CD1c-positive myeloid dendritic cell (primary cell): ENCODE data around the gene C1QTNF1.

ENCODE experiments used
- DNase-seq: peaks from one replicate; pipeline ENCODE4 v3.0.0-alpha.2; 2016; ENCODE audit errors: extremely low spot score

The C1QTNF1 gene

GRCh38 chr17:78992542-78993212 is 31.3 kb upstream of the C1QTNF1 start:
- no peak for DNase-seq

GRCh38 chr17:78993241-78993956 is 30.6 kb upstream of the C1QTNF1 start:
- DNase-seq = peak; percentile 56

DNA sequence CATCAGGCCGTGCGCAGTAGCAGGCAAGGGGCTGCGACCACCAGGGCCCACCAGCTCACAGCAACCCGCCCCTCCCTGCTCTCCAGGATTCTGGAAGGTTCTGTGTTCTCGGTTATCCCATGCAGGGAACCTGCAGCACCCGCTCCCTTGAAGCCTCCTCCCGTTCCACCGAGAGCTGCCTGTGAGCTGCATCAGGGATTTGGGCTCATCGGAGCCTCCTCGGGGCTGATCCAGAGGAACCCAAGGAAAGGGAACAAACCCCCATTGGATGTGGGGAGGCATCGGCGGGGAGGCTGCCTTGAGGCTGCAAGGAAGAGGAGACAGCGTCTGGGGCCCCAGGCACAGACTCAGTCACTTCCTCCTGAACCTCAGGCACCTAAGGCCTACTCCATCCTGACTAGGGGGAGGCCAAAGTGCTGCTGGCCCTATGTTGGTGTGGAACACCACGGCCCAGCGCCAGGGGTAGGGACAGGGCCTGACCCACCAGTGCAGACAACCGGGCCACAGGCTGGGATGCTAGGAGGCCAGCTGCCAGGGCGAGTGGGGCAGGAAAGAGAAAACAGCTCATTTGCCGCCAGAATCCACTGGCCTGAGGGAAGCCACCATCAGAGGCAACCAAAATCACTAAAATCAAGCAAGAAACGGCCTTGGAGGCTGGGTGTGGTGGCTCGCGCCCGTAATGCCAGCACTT is 29.8 kb upstream of the C1QTNF1 start:
- no peak for DNase-seq

- no peak for DNase-seq
Observed at GRCh38 chr17:78995022-78995760, 28.8 kb upstream of the C1QTNF1 start.

DNA sequence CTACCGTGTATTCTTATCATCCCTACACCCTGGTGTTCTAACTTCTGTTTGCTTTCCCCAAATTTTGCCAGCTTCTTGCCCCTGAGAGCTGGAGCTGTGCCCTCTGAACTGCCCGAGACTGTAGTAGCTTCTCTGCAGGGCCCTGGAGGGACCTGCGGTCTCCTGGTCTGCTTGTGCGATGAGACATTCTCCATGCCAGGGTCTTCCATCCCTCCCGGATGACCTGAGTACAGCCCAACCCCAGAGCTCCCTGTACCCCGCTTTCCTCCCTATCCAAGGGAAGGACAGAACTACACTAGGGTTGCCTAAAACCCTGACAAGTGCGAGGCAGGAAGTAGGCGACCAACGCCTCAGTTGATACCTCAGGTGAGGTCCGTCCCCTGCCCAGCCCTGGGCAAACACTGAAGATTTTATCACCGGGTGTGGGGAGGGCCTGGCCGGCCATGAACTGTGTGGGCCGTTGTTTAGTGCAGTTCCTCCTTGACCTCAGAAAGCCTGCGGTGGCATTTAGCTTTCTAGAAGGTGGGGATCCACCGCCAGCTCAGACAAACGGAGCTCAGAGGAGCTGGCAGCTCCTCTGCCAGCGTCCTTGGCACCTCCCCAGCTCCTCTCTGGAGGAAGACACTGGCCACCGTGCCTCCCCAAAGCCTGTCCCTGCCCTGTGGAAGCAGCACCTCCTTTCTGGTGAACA is 28.1 kb upstream of the C1QTNF1 start:
- no peak for DNase-seq

GRCh38 chr17:78996781-78997201 is 27.2 kb upstream of the C1QTNF1 start:
- DNase-seq = no peak

GRCh38 chr17:78997231-78997741 is 26.7 kb upstream of the C1QTNF1 start:
- no peak for DNase-seq

DNA sequence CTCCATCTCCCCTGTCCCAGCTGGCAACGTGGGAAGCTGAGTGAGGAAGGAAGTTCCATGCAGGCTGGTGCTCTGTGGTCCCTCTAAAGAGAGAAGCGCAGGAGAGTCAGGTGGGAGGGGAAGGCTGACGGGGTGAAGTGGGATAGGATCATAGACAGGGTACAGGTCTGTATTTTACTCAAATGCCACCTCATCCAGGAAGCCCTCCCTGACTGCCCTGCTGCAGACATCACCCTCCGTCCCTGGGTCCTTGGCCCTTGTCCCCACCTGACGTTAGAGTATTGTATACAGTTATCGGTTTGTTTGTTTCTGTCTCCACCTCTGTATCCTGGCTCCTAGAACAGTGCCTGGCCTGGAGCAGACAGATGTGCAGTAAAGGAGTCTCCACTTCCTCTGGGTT is 26.1 kb upstream of the C1QTNF1 start:
- DNase-seq = no peak

DNA sequence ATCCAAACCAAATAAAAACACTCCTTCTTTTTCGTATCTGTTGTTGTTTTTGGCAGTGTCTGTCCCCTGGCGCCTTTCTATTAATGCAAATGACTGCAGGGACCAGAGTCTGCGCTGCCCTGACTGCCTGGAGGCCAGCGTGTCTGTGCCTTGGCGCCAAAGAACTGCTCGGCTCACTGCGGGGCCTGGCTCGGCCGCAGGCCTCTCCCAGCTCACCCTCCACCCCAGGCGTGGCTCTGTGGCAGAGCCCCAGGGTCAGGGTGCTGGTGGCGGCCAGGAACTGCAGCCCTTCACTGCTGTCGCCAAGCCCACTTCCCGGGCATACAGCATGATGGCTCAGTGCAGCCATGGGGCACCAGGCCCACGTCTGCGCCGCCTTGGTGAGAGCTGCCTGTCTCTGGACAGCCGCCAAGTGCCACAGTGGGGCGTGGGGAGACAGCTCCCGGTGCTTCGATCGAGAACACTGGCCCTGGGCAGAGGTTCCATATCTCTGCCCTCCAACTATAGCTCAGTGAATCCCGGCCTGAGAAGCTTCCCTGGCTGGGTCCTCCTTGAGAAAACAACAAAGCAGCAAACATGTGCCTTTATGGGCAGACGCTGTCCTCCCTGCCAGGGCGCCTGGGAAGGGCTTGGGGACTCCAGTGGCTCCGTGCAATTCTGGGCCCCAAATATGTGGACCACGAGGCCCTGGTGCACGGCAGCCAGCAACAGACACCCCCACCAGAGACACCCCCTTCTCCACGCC is 25.5 kb upstream of the C1QTNF1 start:
- DNase-seq = no peak

GRCh38 chr17:78999056-78999768 is 24.8 kb upstream of the C1QTNF1 start:
- no peak for DNase-seq

GRCh38 chr17:78999947-79000395 is 24.0 kb upstream of the C1QTNF1 start:
- DNase-seq = no peak

DNA sequence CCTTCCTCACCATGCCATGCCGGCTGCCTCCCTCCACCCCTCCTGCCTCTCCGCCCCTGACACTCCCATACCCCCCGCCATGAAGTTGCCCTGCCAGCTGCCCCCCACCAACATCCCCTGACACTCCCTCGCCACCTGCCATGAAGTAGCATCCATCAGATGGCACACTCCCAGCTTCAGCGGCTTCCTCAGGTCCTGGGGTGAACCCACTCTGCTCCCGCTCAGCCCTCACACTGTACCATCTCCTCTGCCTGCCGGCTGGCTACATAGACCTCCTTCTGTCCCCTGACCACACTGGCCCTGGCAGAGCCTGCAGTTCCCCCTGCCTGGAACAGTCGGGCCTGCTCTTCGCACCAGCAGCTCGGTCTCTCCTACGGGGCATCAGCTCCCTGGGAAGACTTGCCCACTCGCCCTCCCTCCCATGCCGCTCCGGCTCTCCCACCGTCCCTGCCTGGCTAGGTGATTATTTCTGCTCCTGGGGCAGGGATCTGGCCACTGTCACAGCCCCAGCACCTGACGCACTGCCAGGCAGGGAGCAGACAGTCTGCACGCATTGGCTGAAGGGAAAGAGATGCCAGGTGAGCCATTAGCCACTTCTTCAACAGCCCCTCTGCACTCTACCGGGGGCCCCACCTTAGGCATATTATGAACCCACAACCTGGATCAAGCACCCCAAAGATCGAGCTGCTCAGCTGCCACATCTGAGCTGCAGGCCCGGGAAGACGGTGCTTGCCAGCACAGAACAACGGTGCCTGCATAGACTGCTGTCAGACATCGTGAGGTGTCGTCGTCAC is 23.4 kb upstream of the C1QTNF1 start:
- DNase-seq = no peak

- DNase-seq = no peak
Observed at GRCh38 chr17:79001190-79002020, 22.6 kb upstream of the C1QTNF1 start.

DNA sequence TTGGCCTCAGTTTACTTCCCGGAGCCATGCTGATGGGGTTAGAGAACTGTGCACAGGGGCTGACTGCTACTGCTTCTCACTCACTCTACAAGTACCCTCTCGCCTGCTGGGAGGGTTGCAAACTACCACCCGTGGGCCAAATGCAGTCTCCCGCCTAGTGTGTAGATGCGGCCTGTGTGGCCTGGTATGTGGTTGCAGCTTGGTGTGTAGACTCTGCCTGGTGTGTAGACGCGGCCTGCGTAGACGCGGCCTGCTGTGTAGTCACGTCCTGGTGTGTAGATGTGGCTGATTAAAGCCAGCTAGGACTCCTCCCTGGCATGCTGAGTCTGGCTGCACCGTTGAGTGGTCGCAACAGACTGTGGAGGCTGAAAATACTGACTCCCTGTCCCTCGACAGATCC is 21.7 kb upstream of the C1QTNF1 start:
- DNase-seq = no peak

GRCh38 chr17:79002796-79003593 is 21.0 kb upstream of the C1QTNF1 start:
- no peak for DNase-seq

DNA sequence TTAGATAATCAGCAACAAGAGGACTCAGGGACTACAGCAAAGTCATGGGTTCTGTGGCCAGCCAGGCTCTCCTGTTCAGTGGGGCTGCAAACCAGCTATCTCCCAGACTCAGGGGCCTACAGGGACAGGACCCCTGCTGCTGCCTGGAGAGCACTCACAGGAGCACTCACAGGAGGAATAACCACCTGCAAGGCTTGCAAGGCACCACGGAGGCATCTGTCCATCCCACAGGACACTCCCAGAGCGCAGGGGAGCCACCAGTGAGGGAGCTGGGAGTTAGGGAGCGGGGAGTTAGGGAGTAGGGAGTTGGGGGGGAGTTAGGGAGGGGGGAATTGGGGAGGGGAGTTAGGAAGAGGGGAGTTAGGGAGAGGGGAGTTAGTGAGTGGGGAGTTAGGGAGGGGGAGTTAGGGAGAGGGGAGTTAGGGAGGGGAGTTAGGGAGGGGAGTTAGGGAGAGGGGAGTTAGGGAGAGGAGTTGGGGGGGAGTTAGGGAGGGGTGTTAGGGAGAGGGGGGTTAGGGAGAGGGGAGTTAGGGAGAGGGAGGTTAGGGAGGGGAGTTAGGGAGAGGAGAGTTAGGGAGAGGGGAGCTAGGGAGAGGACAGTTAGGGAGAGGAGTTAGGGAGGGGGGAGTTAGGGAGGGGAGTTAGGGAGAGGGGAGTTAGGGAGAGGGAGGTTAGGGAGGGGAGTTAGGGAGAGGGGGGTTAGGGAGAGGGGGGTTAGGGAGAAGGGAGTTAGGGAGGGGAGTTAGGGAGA is 20.1 kb upstream of the C1QTNF1 start:
- no peak for DNase-seq
